GM20431 (cell line): ENCODE results near the gene MYO10.
"Not testable (repeated sequence)": the region's sequence is repeated elsewhere in the genome, so short reads cannot be mapped to it uniquely, and the experiment has no call there.

Source experiments
- in situ Hi-C: fragments of 300-500 bp; cut with MseI, MboI; formaldehyde crosslinking; loops from one replicate; pipeline ENCODE4 v1.15.0; 2020; ENCODE audit warnings: low sequenced_read_pairs; ENCODE audit not compliant: unreplicated experiment

MYO10 gene

DNA sequence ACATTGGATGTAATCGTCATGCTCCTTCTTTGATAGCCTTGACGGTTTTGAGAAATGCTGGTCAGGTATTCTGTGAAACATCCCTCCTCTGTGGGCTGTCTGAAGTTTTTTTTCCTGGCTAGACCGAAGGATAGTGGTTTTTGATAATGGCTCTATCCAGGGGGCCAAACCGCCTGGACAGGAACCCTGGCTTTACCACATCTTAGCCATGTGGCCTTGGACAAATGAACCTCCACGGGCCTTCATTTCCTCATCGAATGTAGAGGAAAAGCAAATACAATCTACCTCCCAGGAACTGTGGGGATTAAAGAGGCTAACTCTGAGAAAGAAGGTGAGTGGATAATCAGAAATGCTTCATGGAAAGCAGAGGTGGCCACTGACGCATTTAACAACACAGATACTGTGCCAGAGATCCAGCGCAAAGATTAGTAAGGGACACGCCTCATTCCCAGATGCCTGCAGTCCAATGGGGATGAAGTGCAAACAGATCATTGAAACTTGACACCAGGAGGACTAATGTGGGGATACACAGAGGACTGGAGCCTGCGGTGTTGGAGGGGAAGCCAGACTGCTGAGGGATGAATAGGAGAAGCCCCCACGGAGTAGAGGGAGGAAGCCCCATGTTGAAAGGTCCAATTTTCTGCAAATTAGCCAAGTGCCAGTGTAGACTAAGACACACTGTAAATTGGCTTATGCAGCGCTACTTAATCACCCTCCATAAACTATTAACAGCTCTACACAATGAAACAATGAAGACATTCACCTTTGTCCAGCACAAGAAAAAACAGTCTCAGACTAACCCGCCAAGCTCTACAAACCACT is 41.6 kb downstream of the MYO10 start:
- in situ Hi-C loops, result no loop called here

DNA sequence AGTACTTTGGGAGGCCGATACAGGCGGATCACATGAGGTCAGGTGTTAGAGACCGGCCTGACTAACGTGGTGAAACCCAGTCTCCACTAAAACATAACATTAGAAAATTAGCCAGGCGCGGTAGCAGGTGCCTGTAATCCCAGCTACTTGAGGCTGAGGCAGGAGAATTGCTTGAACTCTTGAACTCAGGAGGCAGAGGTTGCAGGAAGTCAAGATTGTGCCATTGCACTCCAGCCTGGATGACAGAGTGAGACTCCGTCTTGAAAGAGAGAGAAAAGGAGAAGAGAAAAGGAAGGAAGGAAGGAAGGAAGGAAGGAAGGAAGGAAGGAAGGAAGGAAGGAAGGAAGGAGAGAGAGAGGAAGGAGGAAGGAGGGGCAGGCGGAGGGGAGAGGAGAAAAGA is 45.1 kb downstream of the MYO10 start:
- in situ Hi-C loops, result no loop called here

GRCh38 chr5:16889972-16890519 is 46.0 kb downstream of the MYO10 start:
- in situ Hi-C loops, result no loop called here

DNA sequence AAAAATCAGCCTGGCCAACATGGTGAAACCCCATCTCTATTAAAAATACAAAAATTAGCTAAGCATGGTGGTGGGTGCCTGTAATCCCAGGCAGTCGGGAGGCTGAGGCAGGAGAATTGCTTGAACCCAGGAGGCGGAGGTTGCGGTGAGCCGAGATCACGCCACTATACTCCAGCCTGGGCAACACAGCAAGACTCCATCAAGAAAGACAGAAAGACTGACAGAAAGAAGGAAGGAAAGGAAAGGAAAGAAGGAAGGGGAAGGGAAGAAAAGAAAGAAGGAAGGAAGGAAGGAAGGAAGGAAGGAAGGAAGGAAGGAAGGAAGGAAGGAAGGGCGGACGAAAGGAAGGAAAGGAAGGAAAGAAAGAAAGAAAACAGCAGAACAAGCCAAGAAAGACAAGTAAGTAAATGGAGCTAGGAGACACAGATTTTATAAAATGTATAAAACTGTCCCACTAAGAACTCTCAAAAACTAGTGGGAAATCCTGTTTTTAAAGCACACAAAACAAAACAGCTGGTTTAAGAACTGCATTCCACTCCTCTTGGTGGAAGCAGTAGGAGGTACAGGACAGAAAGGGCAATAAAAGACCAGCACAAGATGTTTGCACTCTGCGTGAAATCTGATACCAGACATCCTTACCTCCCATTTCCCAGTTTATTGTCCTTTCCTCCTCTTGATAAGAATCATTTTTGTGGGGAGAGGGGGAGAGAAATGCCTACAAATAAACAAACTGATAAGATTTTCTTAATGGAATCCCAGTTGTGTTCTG is 46.7 kb downstream of the MYO10 start:
- in situ Hi-C loops, result no loop called here

- in situ Hi-C loops, result no loop called here
These were observed 47.4 kb downstream of the MYO10 start for GRCh38 chr5:16888694-16889124.

- in situ Hi-C loops, result no loop called here
These were observed 49.2 kb downstream of the MYO10 start for GRCh38 chr5:16886793-16887345.

- in situ Hi-C loops, result no loop called here
These were observed 49.7 kb downstream of the MYO10 start for GRCh38 chr5:16886366-16886736.

GRCh38 chr5:16885635-16886365 is 50.3 kb downstream of the MYO10 start:
- in situ Hi-C loops, result no loop called here

DNA sequence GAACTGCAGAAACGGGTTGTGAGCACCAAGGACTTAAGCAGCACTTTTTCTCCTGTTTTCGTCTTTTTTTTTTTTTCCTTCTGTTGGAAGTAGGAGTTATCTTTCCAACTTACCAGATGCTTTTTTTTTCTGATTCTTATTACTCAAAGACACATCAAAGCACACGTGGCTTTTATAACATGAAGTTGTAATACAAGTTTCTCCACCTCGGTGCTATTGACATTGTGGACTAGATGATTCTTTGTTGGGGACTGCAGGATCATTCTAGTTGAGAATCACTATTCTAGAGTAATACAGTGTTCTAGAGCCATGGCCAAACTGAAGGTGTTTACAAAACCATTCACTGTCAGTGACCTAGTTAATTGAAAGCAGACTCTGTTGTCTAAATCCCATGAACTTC is 51.5 kb downstream of the MYO10 start:
- in situ Hi-C loops, result no loop called here

GRCh38 chr5:16883806-16884205 is 52.3 kb downstream of the MYO10 start:
- in situ Hi-C loops, result no loop called here

DNA sequence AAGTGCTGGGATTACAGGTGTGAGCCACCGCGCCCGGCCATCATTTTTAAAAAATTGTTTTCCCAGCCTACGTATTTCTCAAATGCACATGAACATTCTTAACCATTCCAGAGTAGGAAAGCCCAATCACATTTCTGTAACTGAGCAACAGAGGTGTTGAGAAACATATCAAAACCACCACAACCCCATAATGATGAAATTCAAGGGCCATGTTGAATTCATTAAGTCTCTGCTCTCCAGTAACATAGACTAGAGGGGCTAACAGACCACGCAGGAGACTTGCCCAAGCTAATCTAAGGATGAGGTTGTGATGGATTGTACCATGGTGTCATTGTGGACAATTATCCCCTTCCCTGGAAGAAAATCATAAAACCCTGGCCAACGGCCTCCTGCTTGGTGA is 52.9 kb downstream of the MYO10 start:
- in situ Hi-C loops, result no loop called here

- in situ Hi-C loops, result no loop called here
These were observed 54.8 kb downstream of the MYO10 start for GRCh38 chr5:16881251-16881650.

DNA sequence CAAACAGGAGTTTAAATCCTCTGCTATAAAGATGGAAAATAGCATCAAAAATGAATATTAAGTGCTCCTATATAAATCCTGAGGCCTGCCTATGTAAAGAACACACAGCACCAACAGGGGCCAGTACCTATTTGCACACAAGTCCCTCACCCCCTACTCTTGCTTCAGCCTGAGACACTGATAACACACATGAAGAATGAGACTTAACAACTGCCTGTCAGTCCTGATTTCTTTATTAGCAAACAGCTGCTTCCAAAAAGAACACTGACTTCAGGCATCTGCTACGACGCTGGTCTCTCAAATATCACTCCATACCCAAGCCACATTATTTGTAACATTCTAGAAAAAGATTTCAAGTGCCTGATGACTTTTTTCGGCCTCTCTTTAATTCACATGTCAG is 55.5 kb downstream of the MYO10 start:
- in situ Hi-C loops, result no loop called here

- in situ Hi-C loops, result no loop called here
These were observed 56.4 kb downstream of the MYO10 start for GRCh38 chr5:16879650-16880049.

- in situ Hi-C loops, result no loop called here
These were observed 56.9 kb downstream of the MYO10 start for GRCh38 chr5:16879191-16879590.

DNA sequence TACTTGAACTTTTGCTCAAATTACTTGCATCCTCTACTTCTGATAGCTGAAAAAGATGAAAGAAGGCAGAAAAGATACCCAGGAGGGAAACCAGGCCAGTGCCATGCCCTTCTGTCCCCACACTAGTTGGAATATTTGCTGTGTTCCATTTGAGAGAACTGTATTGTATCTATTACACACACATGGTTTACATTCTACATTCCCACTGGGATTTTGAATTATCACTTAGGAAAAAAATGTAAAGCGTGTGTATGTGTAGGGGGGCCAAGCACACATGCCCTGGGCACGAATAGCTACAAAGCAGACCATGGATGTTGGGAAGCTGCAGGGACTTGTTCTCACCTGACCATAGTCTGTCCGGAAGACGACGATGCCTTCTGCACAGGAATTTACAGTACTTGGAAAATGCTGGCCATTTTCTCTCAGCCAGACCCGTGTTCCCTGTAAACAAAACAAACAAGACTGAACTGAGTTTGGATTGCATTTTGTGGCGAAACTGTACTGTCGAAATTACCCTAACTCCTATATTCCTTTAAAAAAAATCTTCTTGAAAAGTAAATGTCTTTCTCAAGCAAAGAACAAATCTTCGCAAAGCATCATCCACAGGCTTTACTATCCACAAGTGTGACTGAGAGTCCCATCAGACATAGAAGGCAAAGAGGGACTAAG is 58.7 kb downstream of the MYO10 start:
- in situ Hi-C loops, result no loop called here

GRCh38 chr5:16874424-16874823 is 61.7 kb downstream of the MYO10 start:
- in situ Hi-C loops, result not testable (repeated sequence)

GRCh38 chr5:16871746-16872339 is 64.2 kb downstream of the MYO10 start:
- in situ Hi-C loops, result no loop called here

- in situ Hi-C loops, result no loop called here
These were observed 65.2 kb downstream of the MYO10 start for GRCh38 chr5:16870878-16871277.
